GM18502 (cell line): Measurements from ENCODE around the gene SLCO4A1.

Experiments used
- ATAC-seq: cut with Tn5 transposase; IDR thresholded peaks from one replicate; pipeline ENCODE4 v1.9.1; 2021; ENCODE audit warnings: mild to moderate bottlenecking; ENCODE audit not compliant: unreplicated experiment, poor library complexity

SLCO4A1 gene

GRCh38 chr20:62695448-62696414 lies 53.4 kb downstream of the SLCO4A1 start:
- no peak for ATAC-seq

GRCh38 chr20:62696434-62696957 lies 54.2 kb downstream of the SLCO4A1 start:
- no peak for ATAC-seq

- ATAC-seq, result no peak
Measured at GRCh38 chr20:62696989-62697388, 54.7 kb downstream of the SLCO4A1 start.

- ATAC-seq, result no peak
Measured at GRCh38 chr20:62697468-62697912, 55.2 kb downstream of the SLCO4A1 start.

- no peak for ATAC-seq
Measured at GRCh38 chr20:62698231-62698630, 55.9 kb downstream of the SLCO4A1 start.

GRCh38 chr20:62699296-62699695 lies 57.0 kb downstream of the SLCO4A1 start:
- ATAC-seq, result no peak

GRCh38 chr20:62699741-62700140 lies 57.4 kb downstream of the SLCO4A1 start:
- ATAC-seq, result no peak

- ATAC-seq, result no peak
Measured at GRCh38 chr20:62700261-62700930, 58.1 kb downstream of the SLCO4A1 start.

- no peak for ATAC-seq
Measured at GRCh38 chr20:62701161-62702012, 59.1 kb downstream of the SLCO4A1 start.

- ATAC-seq, result no peak
Measured at GRCh38 chr20:62702013-62702300, 59.7 kb downstream of the SLCO4A1 start.

GRCh38 chr20:62702895-62703852 lies 60.9 kb downstream of the SLCO4A1 start:
- no peak for ATAC-seq

- ATAC-seq, result no peak
Measured at GRCh38 chr20:62703853-62704228, 61.5 kb downstream of the SLCO4A1 start.

GRCh38 chr20:62704341-62704948 lies 62.1 kb downstream of the SLCO4A1 start:
- ATAC-seq, result no peak

GRCh38 chr20:62705627-62706026 lies 63.3 kb downstream of the SLCO4A1 start:
- ATAC-seq, result no peak

GRCh38 chr20:62706344-62706743 lies 64.0 kb downstream of the SLCO4A1 start:
- ATAC-seq, result no peak

GRCh38 chr20:62706857-62707256 lies 64.6 kb downstream of the SLCO4A1 start:
- no peak for ATAC-seq

GRCh38 chr20:62707276-62707920 lies 65.1 kb downstream of the SLCO4A1 start:
- ATAC-seq, result no peak

- no peak for ATAC-seq
Measured at GRCh38 chr20:62707921-62708521, 65.7 kb downstream of the SLCO4A1 start.
